GM12878 (cell line): ENCODE results near the gene CDK7. TPM values are rescaled to one million over a fixed set of nuclear protein-coding genes. Genes with fewer than 3 reads are reported as not detected.

Experiments used
- ATAC-seq: fragments of 200-7000 bp; cut with Tn5 transposase; 3 replicates; pipeline ENCODE4 v1.9.1; 2020; ENCODE audit warnings: mild to moderate bottlenecking, moderate library complexity
- BruUV-seq: library from RNA; stranded (reverse); fragments of 400-500 nt; replicated peaks from 2 replicates; lab custom pipeline; 2021; lab: Mats Ljungman, UMichigan
- CTCF ChIA-PET: fragments of 300-600 bp; sonication (Branson Sonifier 250); formaldehyde crosslinking; extraction: SDS; loops from one replicate; lab custom pipeline; 2021; ENCODE audit warnings: inconsistent platforms; lab: Yijun Ruan, JAX
- POLR2A ChIA-PET: fragments of 350-600 bp; formaldehyde crosslinking; extraction: SDS; loops from one replicate; lab custom pipeline; 2021; ENCODE audit warnings: inconsistent platforms; lab: Charles Lee
- RAD21 ChIA-PET: fragments of 300-600 bp; sonication (Branson Sonifier 250); formaldehyde crosslinking; loops from one replicate; lab custom pipeline; 2023; ENCODE audit warnings: antibody characterized with exemption; ENCODE audit not compliant: unreplicated experiment; lab: Charles Lee
- SMC1A ChIA-PET: fragments of 300-600 bp; sonication (Branson Sonifier 250); formaldehyde crosslinking; loops from one replicate; lab custom pipeline; 2023; ENCODE audit not compliant: unreplicated experiment, uncharacterized antibody; lab: Charles Lee
- DNase-seq: peaks from one replicate; pipeline ENCODE4 v3.0.0-alpha.2; 2011; ENCODE audit warnings: low read depth, low spot score
- FAIRE-seq: peaks from 3 replicates; lab custom pipeline; 2011; peaks lifted over from hg19 to GRCh38; lab: Jason Lieb, UNC
- H2AFZ ChIP-seq: 2 replicates; pipeline ENCODE4 v1.6.0; 2011; ENCODE audit warnings: low read depth, low read length, control low read depth; ENCODE audit not compliant: control insufficient read depth
- H3K27ac ChIP-seq: 2 replicates; pipeline ENCODE4 v1.5.1; 2011; ENCODE audit warnings: control low read depth; ENCODE audit not compliant: control insufficient read depth, insufficient read depth
- H3K27me3 ChIP-seq, 2 experiments: replicated peaks in 1 of 2; 2 replicates each; pipeline versions ENCODE4 v1.6.0 to v1.6.1; 2011; ENCODE audit warnings: low read length in 1 of 2; ENCODE audit not compliant: control insufficient read depth in 2 of 2, insufficient read depth in 2 of 2
- H3K36me3 ChIP-seq, 2 experiments: 2 replicates each; pipeline ENCODE4 v1.5.1; 2011; ENCODE audit warnings: low read length in 1 of 2; ENCODE audit not compliant: control insufficient read depth in 2 of 2, insufficient read depth in 2 of 2
- H3K4me1 ChIP-seq: 2 replicates; pipeline ENCODE4 v1.6.1; 2011; ENCODE audit warnings: mild to moderate bottlenecking, low read length, moderate library complexity, mixed read lengths; ENCODE audit not compliant: control insufficient read depth, insufficient read depth
- H3K4me2 ChIP-seq: 2 replicates; pipeline ENCODE4 v1.6.0; 2011; ENCODE audit warnings: control low read depth; ENCODE audit not compliant: control insufficient read depth, insufficient read depth
- H3K4me3 ChIP-seq: fragments of 200-600 bp; sonication (generic); 2 replicates; pipeline ENCODE4 v1.5.1; 2016
- H3K79me2 ChIP-seq: 2 replicates; pipeline ENCODE4 v1.6.0; 2011; ENCODE audit warnings: low read length; ENCODE audit not compliant: control insufficient read depth, insufficient read depth
- H3K9ac ChIP-seq: 2 replicates; pipeline ENCODE4 v1.8.0; 2011; ENCODE audit warnings: low read length, control low read depth, mixed read lengths; ENCODE audit not compliant: control insufficient read depth, insufficient read depth
- H3K9me3 ChIP-seq: replicated peaks from 3 replicates; pipeline ENCODE4 v1.5.1; 2011; ENCODE audit warnings: mild to moderate bottlenecking, low read length; ENCODE audit not compliant: control insufficient read depth, insufficient read depth
- H4K20me1 ChIP-seq: 2 replicates; pipeline ENCODE4 v1.6.0; 2011; ENCODE audit not compliant: control insufficient read depth, insufficient read depth
- BMI1 ChIP-seq: fragments of 450-650 bp; IDR thresholded peaks from 2 replicates; pipeline ENCODE4 v1.6.1; 2016; ENCODE audit warnings: mild to moderate bottlenecking, moderate library complexity, borderline replicate concordance
- ETV6 ChIP-seq, 2 experiments: fragments of 450-650 bp in 1 of 2; IDR thresholded peaks in 1 of 2; conservative IDR thresholded peaks in 1 of 2; 2 replicates each; pipeline ENCODE4 v1.6.1; 2014; ENCODE audit warnings: antibody characterized with exemption in 1 of 2, borderline replicate concordance in 1 of 2, low read depth in 1 of 2, mild to moderate bottlenecking in 1 of 2, moderate library complexity in 1 of 2
- HDAC6 ChIP-seq: fragments of 200-600 bp; sonication (generic); IDR thresholded peaks from one replicate; pipeline ENCODE4 v1.8.0; 2017; ENCODE audit warnings: antibody characterized with exemption; ENCODE audit not compliant: unreplicated experiment
- MYC ChIP-seq: IDR thresholded peaks from 2 replicates; pipeline ENCODE4 v1.6.1; 2011; ENCODE audit warnings: mild to moderate bottlenecking, low read length, moderate library complexity, inconsistent platforms; ENCODE audit not compliant: insufficient read depth, insufficient replicate concordance, insufficient read length, severe bottlenecking
- NFIC ChIP-seq: IDR thresholded peaks from 2 replicates; pipeline ENCODE4 v1.6.1; 2012; ENCODE audit warnings: low read depth, mild to moderate bottlenecking, inconsistent platforms, low read length, moderate library complexity
- NKRF ChIP-seq: fragments of 450-650 bp; conservative IDR thresholded peaks from 2 replicates; pipeline ENCODE4 v1.6.1; 2017; ENCODE audit warnings: mild to moderate bottlenecking, moderate library complexity
- POLR2A ChIP-seq: IDR thresholded peaks from 2 replicates; pipeline ENCODE4 v1.6.1; 2011; ENCODE audit warnings: low read depth, mild to moderate bottlenecking, low read length
- PRDM15 ChIP-seq: fragments of 450-650 bp; formaldehyde crosslinking; IDR thresholded peaks from 2 replicates; pipeline ENCODE4 v1.4.0; 2020; ENCODE audit warnings: mild to moderate bottlenecking, moderate library complexity
- SREBF1 ChIP-seq: IDR thresholded peaks from 2 replicates; pipeline ENCODE4 v1.6.1; 2012; ENCODE audit warnings: mild to moderate bottlenecking, low read length
- SRF ChIP-seq, 2 experiments: IDR thresholded peaks; 2 replicates each; pipeline ENCODE4 v1.6.1; 2011; ENCODE audit warnings: low read depth in 2 of 2, low read length in 2 of 2, mild to moderate bottlenecking in 1 of 2, moderate library complexity in 1 of 2
- TCF7 ChIP-seq: IDR thresholded peaks from 2 replicates; pipeline ENCODE4 v1.6.1; 2014; ENCODE audit warnings: antibody characterized with exemption, borderline replicate concordance
- WGBS: methylation state at CpG from one replicate; pipeline ENCODE4 v1.1.6; 2016; ENCODE audit warnings: low lambda C conversion rate; ENCODE audit not compliant: insufficient replicate concordance, insufficient coverage; ENCODE audit errors: missing lambda C conversion rate; 5-methylcytosine and 5-hydroxymethylcytosine counted together
- in situ Hi-C: fragments of 300-500 bp; cut with MboI; formaldehyde crosslinking; loops from 9 replicates; pipeline ENCODE4 v1.14.3; 2018; ENCODE audit warnings: mixed read lengths
- intact Hi-C: fragments of 100-400 bp; cut with micrococcal nuclease; formaldehyde crosslinking; loops from one replicate; pipeline ENCODE4 v1.14.2; 2022; ENCODE audit not compliant: unreplicated experiment
- polyA plus RNA-seq, 11 experiments: library from polyadenylated mRNA; depleted of rRNA in 4 of 11; unstranded in 6 of 11; stranded (reverse) in 5 of 11; fragments of >200 nt; fragmentation: Nextera tagmentation in 4 of 11; fragmentation: Illumina TruSeq in 1 of 11; extraction: Ambion mirVana in 4 of 11; extraction: Trizol in 1 of 11; gene quantifications; 1 replicate in 1 of 11; 2 replicates in 10 of 11; pipeline versions ENCODE4 v1.2.1 to v1.2.3, GENCODE V29; 2011 to 2016; ENCODE audit warnings: inconsistent platforms in 2 of 11, missing spikeins in 2 of 11, low read depth in 1 of 11
- total RNA-seq, 4 experiments: library from RNA; depleted of rRNA in 3 of 4; stranded (reverse); fragments of >200 nt in 3 of 4; fragmentation: Illumina TruSeq in 1 of 4; extraction: Trizol in 1 of 4; gene quantifications; 2 replicates each; pipeline versions ENCODE4 v1.2.1 to v1.2.3, GENCODE V29; 2013 to 2021

Gene CDK7
- total and polyA plus RNA-seq, 10 of the 15 experiments (the other 5 are each of a cell fraction or from before 2014, with no cell fraction given) = 26.0 to 93.9 (median 43.0) TPM

- no peak for TF ChIP-seq PRDM15 (CRISPR knock-in tag)
- no peak for TF ChIP-seq SREBF1
- TF ChIP-seq POLR2A = no peak
- no peak for TF ChIP-seq SRF (IDR thresholded peaks at IDR 0.05; ENCODE audit: low read depth in 2 of 2, low read length in 2 of 2)
- TF ChIP-seq TCF7 = no peak
Measured at GRCh38 chr5:69300537-69301203, 66.0 kb downstream of the CDK7 start (continued).

GRCh38 chr5:69305512-69305911, 70.8 kb downstream of the CDK7 start:
- DNase-seq = no peak
- POLR2A ChIA-PET = no interaction called here
- no peak for ATAC-seq
- CTCF ChIA-PET = no interaction called here
- no peak for FAIRE-seq
- Histone ChIP-seq H3K36me3 (no peaks in the 10 kb centered on the region; a peak in 2 of 4 replicates), H3K9ac (no peak overlapping the region), H3K27ac (no peak overlapping the region), H3K9me3 (peaks cover 2% of the 10 kb centered on the region; the same call in 1 of the 3 replicates), H3K4me1 (no peaks in the 10 kb centered on the region), H3K4me2 (no peak overlapping the region), H4K20me1 (no peaks in the 10 kb centered on the region), H3K79me2 (no peaks in the 10 kb centered on the region), H3K27me3 (no peaks in the 10 kb centered on the region), H2AFZ (no peak overlapping the region), H3K4me3 (no peak overlapping the region)
- no TSS peak for BruUV-seq
- SMC1A ChIA-PET = no interaction called here
- RAD21 ChIA-PET = no interaction called here
- in situ Hi-C loops (no loop called here), intact Hi-C loops (no loop called here)
- WGBS = 89% methylated on average over 8 of the region's 8 CpGs
- TF ChIP-seq BMI1 = no peak
- TF ChIP-seq HDAC6 = no peak
- TF ChIP-seq NKRF = no peak
- no peak for TF ChIP-seq NFIC
- TF ChIP-seq MYC = no peak
- TF ChIP-seq ETV6 (conservative IDR thresholded peaks at IDR 0.05 in 1 of 2, IDR thresholded peaks at IDR 0.05 in 1 of 2; ENCODE audit: borderline replicate concordance in 1 of 2, low read depth in 1 of 2) = no peak
